OCI-LY3 (cell line): ENCODE data around the gene ABCF2.
A peak's percentile ranks its signal among the peaks of the same experiment; 100 is the strongest.

Experiments
- H2AFZ ChIP-seq: fragments of 200-600, 300-600 bp; shearing (Covaris generic); 2 replicates; pipeline ENCODE4 v1.6.0; 2014; ENCODE audit warnings: antibody characterized with exemption, low read depth, low read length
- H3K27ac ChIP-seq: fragments of 200-600, 300-600 bp; sonication (generic); 2 replicates; pipeline ENCODE4 v1.5.1; 2014; ENCODE audit warnings: mild to moderate bottlenecking, low read length, moderate library complexity, mixed read lengths
- H3K27me3 ChIP-seq: fragments of 200-600, 300-600 bp; sonication (generic); 2 replicates; pipeline ENCODE4 v1.6.1; 2014; ENCODE audit warnings: low read depth, low read length, mixed read lengths
- H3K36me3 ChIP-seq: fragments of 200-600, 300-600 bp; sonication (generic); replicated peaks from 2 replicates; pipeline ENCODE3; 2014; ENCODE audit warnings: low read depth, low read length, mixed read lengths
- H3K4me1 ChIP-seq: fragments of 300-600, 200-600 bp; sonication (generic); 2 replicates; pipeline ENCODE4 v1.6.1; 2014; ENCODE audit warnings: low read length, mixed read lengths
- H3K4me2 ChIP-seq: fragments of 200-600, 300-600 bp; sonication (generic); 2 replicates; pipeline ENCODE4 v1.6.1; 2014; ENCODE audit warnings: low read length, mixed read lengths
- H3K4me3 ChIP-seq: fragments of 300-600, 200-600 bp; sonication (generic); 2 replicates; pipeline ENCODE4 v1.5.1; 2014; ENCODE audit warnings: antibody characterized with exemption, mild to moderate bottlenecking, low read length, moderate library complexity
- H3K79me2 ChIP-seq: fragments of 300-600, 200-600 bp; shearing (Covaris generic); 2 replicates; pipeline ENCODE4 v1.6.1; 2014; ENCODE audit warnings: mild to moderate bottlenecking, low read length, mixed read lengths
- H3K9ac ChIP-seq: fragments of 300-600, 200-600 bp; shearing (Covaris generic); 2 replicates; pipeline ENCODE4 v1.6.0; 2014; ENCODE audit warnings: mild to moderate bottlenecking, low read length, moderate library complexity
- H3K9me3 ChIP-seq: fragments of 200-600, 300-600 bp; shearing (Covaris generic); 2 replicates; pipeline ENCODE4 v1.6.1; 2014; ENCODE audit warnings: low read length, mixed read lengths; ENCODE audit not compliant: insufficient read depth
- H4K20me1 ChIP-seq: fragments of 200-600, 300-600 bp; sonication (generic); 2 replicates; pipeline ENCODE4 v1.6.1; 2016; ENCODE audit warnings: low read length, mixed read lengths; ENCODE audit not compliant: insufficient read depth
- CTCF ChIP-seq: fragments of 200-600, 300-600 bp; sonication (generic); IDR thresholded peaks from 2 replicates; pipeline ENCODE4 v1.5.1; 2014; ENCODE audit warnings: antibody characterized with exemption, low read length, low read depth
- EZH2phosphoT487 ChIP-seq: fragments of 200-600 bp; shearing (Covaris generic); IDR thresholded peaks from 2 replicates; pipeline ENCODE4 v1.6.1; 2018; ENCODE audit warnings: antibody characterized with exemption, mixed run types, low read depth

The ABCF2 gene

DNA sequence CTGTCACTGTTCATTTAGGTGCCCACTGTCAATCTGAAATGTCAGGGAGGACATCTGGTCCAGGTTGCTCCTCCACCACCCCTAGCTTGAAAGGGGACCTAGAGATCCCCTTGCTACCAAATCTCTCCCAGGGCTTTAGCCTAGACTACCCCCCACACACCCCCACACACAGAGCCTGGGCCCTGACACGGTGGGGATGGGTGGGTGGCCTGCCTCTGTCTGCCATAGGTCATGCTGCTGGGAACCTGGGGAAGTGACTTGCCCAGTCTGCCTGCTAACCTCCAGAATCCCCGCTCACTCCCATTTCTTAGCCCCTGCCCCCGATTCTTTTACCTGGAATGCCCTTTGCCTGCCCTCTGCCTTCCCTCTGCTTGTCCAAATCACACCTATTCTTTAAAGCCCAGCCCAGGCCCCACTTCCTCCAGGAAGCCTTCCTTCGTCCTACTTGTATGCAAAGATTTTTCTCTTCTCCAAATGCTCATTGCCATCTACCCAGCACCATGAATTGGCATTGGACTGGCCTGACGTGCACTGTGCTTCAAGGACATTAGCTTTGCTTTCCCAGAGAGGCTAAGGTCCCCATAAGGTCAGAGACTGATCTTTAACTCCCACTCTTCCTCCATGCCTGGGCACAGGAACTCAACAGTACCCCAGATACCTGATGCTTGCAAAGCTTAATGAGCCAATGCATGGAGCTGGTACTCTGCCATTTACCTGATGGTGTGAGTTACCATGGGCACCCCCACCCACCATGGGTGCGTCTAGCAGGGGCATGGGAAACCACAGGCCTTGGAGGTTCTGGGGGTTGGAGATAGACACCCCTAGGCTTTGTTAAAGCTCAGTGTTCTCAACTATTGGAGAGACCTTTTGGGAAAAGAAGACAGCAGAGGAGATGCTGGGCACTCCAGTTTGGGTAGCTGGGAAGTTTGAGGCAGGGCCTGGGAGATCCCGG is 23.5 kb upstream of the ABCF2 start:
- Histone ChIP-seq H3K4me3 (no peak overlapping the region), H3K9ac (no peak overlapping the region), H3K4me2 (no peak overlapping the region), H3K4me1 (peaks cover 6% of the 10 kb centered on the region; the same call in 1 of the 2 replicates), H3K79me2 (no peaks in the 10 kb centered on the region), H2AFZ (no peak overlapping the region), H3K27me3 (peaks cover 60% of the 10 kb centered on the region), H3K9me3 (no peaks in the 10 kb centered on the region), H4K20me1 (peaks cover 4% of the 10 kb centered on the region; the same call in 1 of the 2 replicates), H3K27ac (no peak overlapping the region), H3K36me3 (no peaks in the 10 kb centered on the region)
- TF ChIP-seq CTCF = no peak
- no peak for TF ChIP-seq EZH2phosphoT487

- Histone ChIP-seq H4K20me1 (peaks cover 4% of the 10 kb centered on the region; the same call in 1 of the 2 replicates), H3K4me2 (no peak overlapping the region), H3K79me2 (no peaks in the 10 kb centered on the region), H3K36me3 (no peaks in the 10 kb centered on the region), H3K27ac (no peak overlapping the region), H3K27me3 (peaks cover 61% of the 10 kb centered on the region), H2AFZ (no peak overlapping the region), H3K9ac (no peak overlapping the region), H3K4me1 (peaks cover 11% of the 10 kb centered on the region), H3K4me3 (no peak overlapping the region), H3K9me3 (no peaks in the 10 kb centered on the region)
- TF ChIP-seq CTCF (no peak), EZH2phosphoT487 (no peak)
Measured at GRCh38 chr7:151249732-151250072, 22.7 kb upstream of the ABCF2 start.

DNA sequence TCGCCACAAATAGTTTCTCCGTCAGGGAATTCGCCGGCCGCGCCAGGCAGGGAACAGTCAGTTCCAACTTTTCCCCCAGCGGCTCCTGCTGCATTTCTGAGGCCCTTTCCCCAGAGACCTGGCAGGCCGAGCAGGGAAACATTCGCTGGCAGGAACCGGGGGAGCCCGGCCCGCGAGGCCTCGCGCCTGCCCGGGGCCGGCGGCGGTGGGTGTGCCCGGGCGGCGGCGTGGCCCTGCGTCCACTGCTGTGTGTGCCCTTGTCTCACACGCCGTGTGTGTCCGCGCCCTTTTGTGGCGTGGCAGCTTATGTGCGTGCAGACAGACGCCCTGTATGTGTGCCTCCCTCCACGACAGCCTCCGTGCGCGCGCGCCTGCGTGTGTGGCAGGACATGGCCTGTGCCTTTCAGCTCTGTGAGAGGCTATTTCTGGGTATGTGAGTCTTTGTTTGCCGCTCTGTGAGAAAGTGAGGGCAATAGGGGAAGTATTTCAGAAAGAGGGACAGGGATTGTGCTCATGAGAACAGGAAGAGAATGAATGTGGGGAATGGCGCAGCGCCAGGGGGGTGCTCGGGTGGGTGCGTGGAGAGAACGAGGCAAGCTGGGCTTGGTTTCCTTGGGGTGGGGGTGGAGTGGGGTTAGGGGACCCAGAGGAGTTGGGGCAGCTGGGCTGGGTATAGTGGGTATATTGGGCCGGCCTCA is 22.2 kb upstream of the ABCF2 start:
- H3K79me2 ChIP-seq = no peaks in the 10 kb centered on the region
- no peak for TF ChIP-seq EZH2phosphoT487
- TF ChIP-seq CTCF = no peak
- no peak overlapping the region for H2AFZ ChIP-seq
- H3K9me3 ChIP-seq = no peaks in the 10 kb centered on the region
- no peak overlapping the region for H3K27ac ChIP-seq
- peaks cover 16% of the 10 kb centered on the region for H3K4me1 ChIP-seq
- H4K20me1 ChIP-seq = peaks cover 4% of the 10 kb centered on the region; the same call in 1 of the 2 replicates
- H3K27me3 ChIP-seq = peaks cover 64% of the 10 kb centered on the region
- H3K36me3 ChIP-seq = no peaks in the 10 kb centered on the region
- H3K4me2 ChIP-seq = no peak overlapping the region
- H3K9ac ChIP-seq = no peak overlapping the region
- H3K4me3 ChIP-seq = no peak overlapping the region

DNA sequence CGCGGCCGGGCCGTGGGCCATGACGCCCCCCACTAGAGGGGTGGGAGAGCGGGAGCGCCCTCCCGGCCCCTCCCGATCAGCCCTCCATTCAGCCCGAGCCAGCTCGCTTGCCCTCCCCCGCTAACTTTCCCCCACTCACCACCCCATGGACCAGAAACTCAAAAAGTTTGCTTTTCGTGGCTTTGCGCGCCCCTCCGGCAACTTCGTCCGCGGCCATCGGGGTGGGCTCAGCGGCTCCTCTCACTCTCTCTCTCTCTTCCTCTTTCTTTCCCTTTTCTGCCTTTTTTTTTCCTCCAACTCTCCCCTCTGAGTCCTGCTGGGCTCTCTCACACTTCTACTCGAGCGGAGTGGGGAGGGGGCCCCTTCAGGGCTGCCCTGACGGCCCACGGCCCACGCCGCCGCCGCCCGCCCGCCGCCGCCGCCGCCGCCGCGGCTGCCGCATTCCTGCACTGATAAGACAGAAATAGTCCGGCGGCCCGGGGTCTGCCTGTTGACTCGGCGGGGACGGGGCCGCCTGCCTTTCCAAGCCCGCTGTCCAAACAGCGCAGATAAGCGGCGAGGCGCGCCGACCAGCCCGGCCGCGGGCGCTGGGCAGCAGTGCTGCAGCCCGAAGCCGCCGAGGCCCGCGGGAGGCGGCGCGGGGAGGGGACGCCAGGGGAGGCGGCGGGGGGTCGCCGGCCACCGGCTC is 21.5 kb upstream of the ABCF2 start, which contains the start of gene SMARCD3:
Gene SMARCD3 (minus strand): TSS at position 349 of the 688 bp plus-strand sequence. CDS start 132 bp downstream, at position 217.
- H2AFZ ChIP-seq = no peak within 1 kb of the TSS; the same call in 1 of the 2 replicates
- peaks cover 59% of the 10 kb centered on the region for H3K27me3 ChIP-seq
- H3K79me2 ChIP-seq = no peaks in the 10 kb centered on the region
- peak within 1 kb of the TSS; percentile 36; the same call in 1 of the 2 replicates for H3K9ac ChIP-seq
- H3K4me2 ChIP-seq = peak within 1 kb of the TSS; percentile 77
- H3K4me3 ChIP-seq = peak within 1 kb of the TSS; percentile 73
- H3K36me3 ChIP-seq = no peaks in the 10 kb centered on the region
- H3K27ac ChIP-seq = no peak within 1 kb of the TSS
- TF ChIP-seq CTCF (no peak), EZH2phosphoT487 (no peak)
- peaks cover 4% of the 10 kb centered on the region; the same call in 1 of the 2 replicates for H4K20me1 ChIP-seq
- no peaks in the 10 kb centered on the region for H3K9me3 ChIP-seq
- H3K4me1 ChIP-seq = peaks cover 23% of the 10 kb centered on the region
